ENCODE measurements around the gene C10orf71. TPM values are rescaled to one million over a fixed set of nuclear protein-coding genes. Genes with fewer than 3 reads are reported as not detected.

C10orf71 gene
- total and polyA plus RNA-seq, 2 of the 8 experiments (the other 6 are each of a cell fraction or from before 2014, with no cell fraction given), result not detected

DNA sequence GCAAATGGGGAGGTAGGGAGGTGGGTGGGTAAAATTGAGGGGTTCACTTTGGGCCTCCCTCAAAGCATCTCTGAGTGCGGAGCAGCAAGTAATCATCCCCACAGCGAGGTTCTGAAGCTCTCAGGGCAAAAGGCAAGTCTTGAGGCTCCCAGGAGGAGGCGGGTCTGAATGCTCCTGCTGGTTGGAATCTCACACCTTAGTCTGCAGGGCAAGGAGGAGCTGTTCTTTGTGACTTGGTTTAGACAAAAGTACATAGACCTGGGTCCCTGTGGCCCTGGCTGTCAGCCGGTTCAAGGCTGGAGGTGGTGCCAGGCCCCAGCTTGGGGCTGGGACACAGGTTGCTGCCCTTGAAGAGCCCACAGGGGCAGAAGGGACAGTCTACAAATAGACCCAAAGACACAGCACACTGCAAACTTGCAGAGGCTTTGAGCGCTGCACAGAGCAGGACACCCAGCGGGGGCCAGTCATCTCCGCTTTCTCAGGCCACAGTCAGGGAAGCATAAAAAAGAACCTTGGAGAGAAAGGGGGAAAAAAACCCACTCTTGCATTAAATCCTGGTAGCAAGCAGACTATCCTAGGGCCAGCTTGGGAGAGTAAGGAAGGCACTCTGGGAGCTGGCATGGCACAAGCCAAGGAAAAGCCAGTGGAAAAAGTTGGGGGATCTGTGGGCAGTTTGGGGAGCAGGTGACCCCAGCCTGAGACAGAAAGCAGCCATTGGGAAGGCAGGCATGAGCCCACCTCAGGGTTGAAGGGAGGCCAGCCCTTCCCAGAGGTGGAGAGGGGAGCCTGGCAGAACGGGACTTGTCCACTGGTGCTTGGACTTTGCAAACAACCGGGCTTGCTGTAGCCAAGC, 926 bp upstream of the C10orf71 start:
- Histone ChIP-seq H3K27me3 (replicated peaks in 1 of 4; ENCODE audit: control insufficient read depth in 3 of 4, extremely low read depth in 1 of 4, insufficient read depth in 3 of 4, low read length in 3 of 4) (no peaks in the 10 kb centered on the region), H3K23me2 (ENCODE audit: low read depth, low read length) (no peaks in the 10 kb centered on the region), H3K79me1 (ENCODE audit: low read depth, low read length) (no peaks in the 10 kb centered on the region), H3K36me3 (ENCODE audit: control insufficient read depth in 2 of 4, insufficient read depth in 4 of 4, low read length in 3 of 4) (no peaks in the 10 kb centered on the region), H4K91ac (replicated peaks; ENCODE audit: insufficient read length, low read length) (no peak overlapping the region), H2AFZ (ENCODE audit: low read length) (0 out of 2 replicates have a peak overlapping the region, but pooled peaks have one; percentile 30), H3K4me1 (replicated peaks in 1 of 4; ENCODE audit: control insufficient read depth in 3 of 4, insufficient read depth in 4 of 4, low read length in 3 of 4) (peaks cover 0 to 13% (median 5%) of the 10 kb centered on the region in 4 experiments; a peak in 5 of 7 replicates), H4K20me1 (replicated peaks in 1 of 2; ENCODE audit: control insufficient read depth in 1 of 2, insufficient read depth in 2 of 2, low read length in 2 of 2) (no peaks in the 10 kb centered on the region), H2BK12ac (ENCODE audit: low read depth, low read length) (no peak overlapping the region), H4K5ac (ENCODE audit: insufficient read length, low read depth, low read length) (no peak overlapping the region), H3K4me2 (ENCODE audit: insufficient read depth in 1 of 2, low read depth in 2 of 2, low read length in 2 of 2) (peak overlapping the region in 1 of 2 experiments; percentile 26; a peak in 1 of 4 replicates), H2BK120ac (replicated peaks; ENCODE audit: low read depth, low read length) (no peak overlapping the region), H2AK5ac (ENCODE audit: low read depth, low read length) (no peak overlapping the region), H3K18ac (ENCODE audit: extremely low read depth, low read length) (no peak overlapping the region; the same call in 1 of the 2 replicates), H3K56ac (replicated peaks; ENCODE audit: insufficient read length, low read depth, low read length) (no peak overlapping the region), H3K4me3 (ENCODE audit: extremely low read depth in 1 of 4, insufficient read depth in 2 of 4, low read depth in 3 of 4, low read length in 4 of 4) (no peak overlapping the region), H3K27ac (ENCODE audit: low read depth, low read length) (no peak overlapping the region), H3K4ac (replicated peaks; ENCODE audit: insufficient read length, low read depth, low read length) (no peak overlapping the region), H2BK15ac (ENCODE audit: low read length) (no peak overlapping the region), H4K8ac (ENCODE audit: extremely low read depth, insufficient read depth, low read length) (no peak overlapping the region), H2BK20ac (ENCODE audit: low read length) (no peak overlapping the region), H3K23ac (ENCODE audit: insufficient read length) (no peak overlapping the region), H3K79me2 (ENCODE audit: control insufficient read depth in 1 of 2, insufficient read depth in 2 of 2, low read length in 2 of 2) (no peaks in the 10 kb centered on the region), H3K9me3 (ENCODE audit: insufficient read depth in 2 of 2, low read depth in 1 of 2, low read length in 1 of 2) (no peaks in the 10 kb centered on the region), H2BK5ac (ENCODE audit: low read depth, low read length) (no peak overlapping the region), H3K14ac (ENCODE audit: insufficient read length) (no peak overlapping the region), H3K9ac (replicated peaks in 1 of 4; ENCODE audit: extremely low read depth in 1 of 4, low read depth in 3 of 4, low read length in 3 of 4) (no peak overlapping the region)
- WGBS, 2 experiments (ENCODE audit: extremely low coverage in 1 of 2, insufficient coverage in 1 of 2, insufficient read length in 1 of 2, insufficient replicate concordance in 2 of 2, low coverage in 1 of 2, low lambda C conversion rate in 2 of 2, missing lambda C conversion rate in 1 of 2), result 81% methylated on average over 9 of the region's 9 CpGs; no CpG with 5 or more reads in 1 of the 2 experiments
- ChIA-PET POLR2A (ENCODE audit: partially characterized antibody) (no interaction called here), CTCF (ENCODE audit: partially characterized antibody) (interaction anchor here (1.1 to 3.2 kb wide), 8 partner anchors 12 to 642 kb away, joined by 3 to 16 read pairs (median 4); no protein-coding TSS in a partner anchor)
- no peak for DNase-seq (ENCODE audit: low read depth in 1 of 2, low spot score in 2 of 2)
- no peak for FAIRE-seq
- no peak for TF ChIP-seq USF2 (IDR thresholded peaks at IDR 0.05; ENCODE audit: low read length)
- TF ChIP-seq RXRA (IDR thresholded peaks at IDR 0.05; ENCODE audit: insufficient read depth, low read depth, low read length), result no peak
- no peak for TF ChIP-seq SUZ12 (IDR thresholded peaks at IDR 0.05; ENCODE audit: low read length)
- no peak for TF ChIP-seq BCL11A (IDR thresholded peaks at IDR 0.05; ENCODE audit: low read depth in 2 of 2, low read length in 2 of 2)
- TF ChIP-seq BACH1 (IDR thresholded peaks at IDR 0.05; ENCODE audit: low read length), result no peak
- TF ChIP-seq CEBPB (IDR thresholded peaks at IDR 0.05; ENCODE audit: low read depth, low read length), result no peak
- TF ChIP-seq YY1 (IDR thresholded peaks at IDR 0.05; ENCODE audit: low read depth, low read length), result no peak
- no peak for TF ChIP-seq CTCF (IDR thresholded peaks at IDR 0.05; ENCODE audit: control extremely low read depth in 1 of 3, insufficient read depth in 1 of 3, low read depth in 1 of 3, low read length in 3 of 3)
